DMS79 treated with DMSO at 0.1 percent for 48 hours (cell line): Measurements from ENCODE around the gene LUC7L.
A peak's percentile ranks its signal among the peaks of the same experiment; 100 is the strongest.
"Not testable (repeated sequence)": the region's sequence is repeated elsewhere in the genome, so short reads cannot be mapped to it uniquely, and the experiment has no call there.

Source experiments
- DNase-seq: peaks from one replicate; lab custom pipeline; 2025; lab: John Stamatoyannopoulos, UW

The LUC7L gene

GRCh38 chr16:263944-264343 lies 34.7 kb upstream of the LUC7L start:
- no peak for DNase-seq

GRCh38 chr16:263182-263774 lies 34.0 kb upstream of the LUC7L start:
- DNase-seq = no peak

- no peak for DNase-seq
Observed at GRCh38 chr16:262121-262745, 33.0 kb upstream of the LUC7L start.

- DNase-seq = peak; percentile 64
Observed at GRCh38 chr16:261031-261691, 31.9 kb upstream of the LUC7L start.

- DNase-seq = no peak
Observed at GRCh38 chr16:260326-260725, 31.1 kb upstream of the LUC7L start.

- DNase-seq = no peak
Observed at GRCh38 chr16:259814-260253, 30.6 kb upstream of the LUC7L start.

- DNase-seq = no peak
Observed at GRCh38 chr16:259226-259625, 30.0 kb upstream of the LUC7L start.

- DNase-seq = not testable (repeated sequence)
Observed at GRCh38 chr16:258091-258490, 28.8 kb upstream of the LUC7L start.

- DNase-seq = no peak
Observed at GRCh38 chr16:255183-255582, 25.9 kb upstream of the LUC7L start.

GRCh38 chr16:254461-254860 lies 25.2 kb upstream of the LUC7L start:
- DNase-seq = no peak

GRCh38 chr16:253833-254232 lies 24.6 kb upstream of the LUC7L start:
- DNase-seq = no peak

GRCh38 chr16:252366-253337 lies 23.4 kb upstream of the LUC7L start:
- DNase-seq = no peak

GRCh38 chr16:249431-249830 lies 20.2 kb upstream of the LUC7L start:
- DNase-seq = no peak

GRCh38 chr16:247027-247426 lies 17.8 kb upstream of the LUC7L start:
- DNase-seq = no peak

- no peak for DNase-seq
Observed at GRCh38 chr16:245105-245504, 15.9 kb upstream of the LUC7L start.

GRCh38 chr16:243348-243747 lies 14.1 kb upstream of the LUC7L start:
- no peak for DNase-seq

- no peak for DNase-seq
Observed at GRCh38 chr16:242281-242680, 13.0 kb upstream of the LUC7L start.

- no peak for DNase-seq
Observed at GRCh38 chr16:240559-240958, 11.3 kb upstream of the LUC7L start.

GRCh38 chr16:239948-240277 lies 10.7 kb upstream of the LUC7L start:
- no peak for DNase-seq

GRCh38 chr16:234468-235305 lies 5.4 kb upstream of the LUC7L start, which contains the start of gene FAM234A:
Gene FAM234A, plus strand, starts transcription at chr16:234821. Its CDS starts 19,593 bp downstream, at chr16:254414.
- DNase-seq = peak; percentile 81

- DNase-seq = no peak
Observed at GRCh38 chr16:230949-231348, 1.7 kb upstream of the LUC7L start.
